HepG2 (cell line): ENCODE data around the gene KAZN.

ENCODE experiments used
- EZH2 ChIP-seq: conservative IDR thresholded peaks from 2 replicates; pipeline ENCODE4 v1.6.1; 2012; ENCODE audit warnings: mild to moderate bottlenecking, low read depth, low read length, moderate library complexity
- MAX ChIP-seq: IDR thresholded peaks from 2 replicates; pipeline ENCODE4 v1.6.1; 2012; ENCODE audit warnings: inconsistent platforms
- NONO ChIP-seq, 2 experiments: fragments of 450-650 bp in 1 of 2; sonication (generic) in 1 of 2; formaldehyde crosslinking in 1 of 2; IDR thresholded peaks in 1 of 2; conservative IDR thresholded peaks in 1 of 2; 2 replicates each; pipeline versions ENCODE4 v1.6.1 to v1.8.0; 2017 to 2022; ENCODE audit warnings: mild to moderate bottlenecking in 1 of 2, missing genetic modification reagents in 1 of 2, moderate library complexity in 1 of 2
- PHF21A ChIP-seq: sonication (generic); formaldehyde crosslinking; IDR thresholded peaks from 2 replicates; pipeline ENCODE4 v1.5.0; 2020; ENCODE audit warnings: mild to moderate bottlenecking, missing genetic modification reagents
- SRF ChIP-seq: IDR thresholded peaks from 2 replicates; pipeline ENCODE4 v1.6.1; 2011; ENCODE audit warnings: mild to moderate bottlenecking, low read depth, low read length, moderate library complexity
- ZC3H4 ChIP-seq: sonication (generic); formaldehyde crosslinking; IDR thresholded peaks from 2 replicates; pipeline ENCODE4 v1.4.0; 2020; ENCODE audit warnings: missing genetic modification reagents, borderline replicate concordance
- ZKSCAN1 ChIP-seq: fragments of 150-350 bp; IDR thresholded peaks from 2 replicates; pipeline ENCODE4 v1.6.1; 2014; ENCODE audit warnings: low read length
- ZNF253 ChIP-seq: sonication (generic); formaldehyde crosslinking; IDR thresholded peaks from 2 replicates; pipeline ENCODE4 v1.8.0; 2022; ENCODE audit warnings: mild to moderate bottlenecking, missing genetic modification reagents, borderline replicate concordance

GRCh38 chr1:14777516-14778506 is 179.3 kb downstream of the KAZN start:
- TF ChIP-seq MAX, result no peak
- TF ChIP-seq EZH2, result no peak
- TF ChIP-seq ZNF253 (CRISPR knock-in tag), result no peak
- TF ChIP-seq SRF, result no peak
- TF ChIP-seq PHF21A (CRISPR knock-in tag), result no peak
- no peak for TF ChIP-seq ZC3H4 (CRISPR knock-in tag)
- no peak for TF ChIP-seq NONO (IDR thresholded peaks at IDR 0.05)
- TF ChIP-seq NONO (CRISPR knock-in tag; conservative IDR thresholded peaks at IDR 0.05), result no peak
- TF ChIP-seq ZKSCAN1, result no peak
